HG03025 (cell line): ENCODE measurements around the gene KRAS.
"Not testable (repeated sequence)": the region's sequence is repeated elsewhere in the genome, so short reads cannot be mapped to it uniquely, and the experiment has no call there.

Experiments used
- ATAC-seq: cut with Tn5 transposase; IDR thresholded peaks from one replicate; pipeline ENCODE4 v1.9.1; 2021; ENCODE audit warnings: mild to moderate bottlenecking, moderate library complexity; ENCODE audit not compliant: unreplicated experiment, low FRiP score

Gene KRAS

GRCh38 chr12:25250744-25251730 lies at the start of gene KRAS:
Gene KRAS, minus strand, starts transcription at chr12:25250929.
- ATAC-seq: peak; percentile 79

GRCh38 chr12:25296381-25296780 lies 45.7 kb upstream of the KRAS start:
- ATAC-seq: no peak

GRCh38 chr12:25295361-25295760 lies 44.6 kb upstream of the KRAS start:
- no peak for ATAC-seq

- ATAC-seq: no peak
Measured at GRCh38 chr12:25293653-25294052, 42.9 kb upstream of the KRAS start.

GRCh38 chr12:25292810-25293221 lies 42.1 kb upstream of the KRAS start:
- not testable (repeated sequence) for ATAC-seq

GRCh38 chr12:25287610-25288009 lies 36.9 kb upstream of the KRAS start:
- no peak for ATAC-seq

- no peak for ATAC-seq
Measured at GRCh38 chr12:25286837-25287236, 36.1 kb upstream of the KRAS start.

- no peak for ATAC-seq
Measured at GRCh38 chr12:25284024-25284423, 33.3 kb upstream of the KRAS start.

- no peak for ATAC-seq
Measured at GRCh38 chr12:25283006-25283405, 32.3 kb upstream of the KRAS start.

GRCh38 chr12:25280082-25280481 lies 29.4 kb upstream of the KRAS start:
- ATAC-seq: no peak

GRCh38 chr12:25278269-25278668 lies 27.5 kb upstream of the KRAS start:
- no peak for ATAC-seq

- ATAC-seq: no peak
Measured at GRCh38 chr12:25276199-25276937, 25.6 kb upstream of the KRAS start.

- ATAC-seq: no peak
Measured at GRCh38 chr12:25271486-25272098, 20.9 kb upstream of the KRAS start.

GRCh38 chr12:25269701-25270100 lies 19.0 kb upstream of the KRAS start:
- peak; percentile 75 for ATAC-seq

GRCh38 chr12:25266497-25266896 lies 15.8 kb upstream of the KRAS start:
- no peak for ATAC-seq

- ATAC-seq: no peak
Measured at GRCh38 chr12:25264862-25265261, 14.1 kb upstream of the KRAS start.

GRCh38 chr12:25264114-25264513 lies 13.4 kb upstream of the KRAS start:
- no peak for ATAC-seq

GRCh38 chr12:25263594-25263993 lies 12.9 kb upstream of the KRAS start:
- no peak for ATAC-seq

- ATAC-seq: no peak
Measured at GRCh38 chr12:25262389-25263074, 11.8 kb upstream of the KRAS start.

GRCh38 chr12:25257590-25258324 lies 7.0 kb upstream of the KRAS start:
- no peak for ATAC-seq
